ENCODE data around the gene DLD.
A peak's percentile ranks its signal among the peaks of the same experiment; 100 is the strongest.
"Not testable (repeated sequence)": the region's sequence is repeated elsewhere in the genome, so short reads cannot be mapped to it uniquely, and the experiment has no call there.

Gene DLD

GRCh38 chr7:107890962-107891635, at the start of gene DLD:
DLD (plus strand) TSS chr7:107891183; CDS start chr7:107891251, 68 bp downstream.
- TF ChIP-seq POLR2A (IDR thresholded peaks at IDR 0.05; ENCODE audit: low read length) (peak; percentile 96), GATA1 (IDR thresholded peaks at IDR 0.05; ENCODE audit: low read depth, low read length) (no peak)
- DNase-seq = peak; percentile 96 to 97

GRCh38 chr7:107842213-107842612, 48.8 kb upstream of the DLD start:
- no peak for TF ChIP-seq POLR2A (IDR thresholded peaks at IDR 0.05; ENCODE audit: low read length)
- no peak for TF ChIP-seq GATA1 (IDR thresholded peaks at IDR 0.05; ENCODE audit: low read depth, low read length)

GRCh38 chr7:107843184-107843583, 47.8 kb upstream of the DLD start:
- TF ChIP-seq GATA1 (IDR thresholded peaks at IDR 0.05; ENCODE audit: low read depth, low read length) = no peak
- no peak for TF ChIP-seq POLR2A (IDR thresholded peaks at IDR 0.05; ENCODE audit: low read length)
- peak; percentile 25 to 30 for DNase-seq

More at GRCh38 chr7:107842213-107842612, 48.8 kb upstream of the DLD start:
- no peak for DNase-seq

- no peak for DNase-seq
- TF ChIP-seq GATA1 (IDR thresholded peaks at IDR 0.05; ENCODE audit: low read depth, low read length) = no peak
- TF ChIP-seq POLR2A (IDR thresholded peaks at IDR 0.05; ENCODE audit: low read length) = no peak
Measured at GRCh38 chr7:107846324-107846723, 44.7 kb upstream of the DLD start.

- TF ChIP-seq POLR2A (IDR thresholded peaks at IDR 0.05; ENCODE audit: low read length) = no peak
- no peak for TF ChIP-seq GATA1 (IDR thresholded peaks at IDR 0.05; ENCODE audit: low read depth, low read length)
- DNase-seq = no peak
Measured at GRCh38 chr7:107847168-107847835, 43.7 kb upstream of the DLD start.

- not testable (repeated sequence) for DNase-seq
Measured at GRCh38 chr7:107847836-107848175, 43.2 kb upstream of the DLD start.

- not testable (repeated sequence) for DNase-seq
Measured at GRCh38 chr7:107848211-107848610, 42.8 kb upstream of the DLD start.

GRCh38 chr7:107850216-107850615, 40.8 kb upstream of the DLD start:
- peak; percentile 39 to 81 for DNase-seq
- TF ChIP-seq POLR2A (IDR thresholded peaks at IDR 0.05; ENCODE audit: low read length) = no peak
- TF ChIP-seq GATA1 (IDR thresholded peaks at IDR 0.05; ENCODE audit: low read depth, low read length) = no peak

- no peak for TF ChIP-seq POLR2A (IDR thresholded peaks at IDR 0.05; ENCODE audit: low read length)
- TF ChIP-seq GATA1 (IDR thresholded peaks at IDR 0.05; ENCODE audit: low read depth, low read length) = no peak
- no peak for DNase-seq
Measured at GRCh38 chr7:107850643-107851042, 40.3 kb upstream of the DLD start.

GRCh38 chr7:107854454-107854853, 36.5 kb upstream of the DLD start:
- TF ChIP-seq POLR2A (IDR thresholded peaks at IDR 0.05; ENCODE audit: low read length) (no peak), GATA1 (IDR thresholded peaks at IDR 0.05; ENCODE audit: low read depth, low read length) (no peak)
- DNase-seq = no peak

- DNase-seq = peak; percentile 54 to 72
- no peak for TF ChIP-seq POLR2A (IDR thresholded peaks at IDR 0.05; ENCODE audit: low read length)
- TF ChIP-seq GATA1 (IDR thresholded peaks at IDR 0.05; ENCODE audit: low read depth, low read length) = no peak
Measured at GRCh38 chr7:107854989-107855388, 36.0 kb upstream of the DLD start.

GRCh38 chr7:107856806-107857540, 34.0 kb upstream of the DLD start:
- DNase-seq = peak in 1 of 2 experiments; percentile 20
- TF ChIP-seq POLR2A (IDR thresholded peaks at IDR 0.05; ENCODE audit: low read length) = no peak
- no peak for TF ChIP-seq GATA1 (IDR thresholded peaks at IDR 0.05; ENCODE audit: low read depth, low read length)

GRCh38 chr7:107857541-107857912, 33.5 kb upstream of the DLD start:
- DNase-seq = no peak
- no peak for TF ChIP-seq POLR2A (IDR thresholded peaks at IDR 0.05; ENCODE audit: low read length)
- no peak for TF ChIP-seq GATA1 (IDR thresholded peaks at IDR 0.05; ENCODE audit: low read depth, low read length)

GRCh38 chr7:107858280-107858679, 32.7 kb upstream of the DLD start:
- TF ChIP-seq GATA1 (IDR thresholded peaks at IDR 0.05; ENCODE audit: low read depth, low read length) = no peak
- TF ChIP-seq POLR2A (IDR thresholded peaks at IDR 0.05; ENCODE audit: low read length) = no peak
- no peak for DNase-seq

Data from erythroblast (primary cell).